Measurements from ENCODE around the gene ANO8. TPM values are rescaled to one million over a fixed set of nuclear protein-coding genes. Genes with fewer than 3 reads are reported as not detected.
A peak's percentile ranks its signal among the peaks of the same experiment; 100 is the strongest.

ANO8 gene
- total RNA-seq, 1 donor from 2014 or later: 34.8 TPM

GRCh38 chr19:17327068-17327653, 7.5 kb downstream of the ANO8 start:
- no peak for TF ChIP-seq CTCF (IDR thresholded peaks at IDR 0.05)
- no peak for DNase-seq (ENCODE audit: low spot score in 2 of 2)
- Histone ChIP-seq H3K27ac (no peak overlapping the region), H3K36me3 (no peaks in the 10 kb centered on the region), H3K4me3 (no peak overlapping the region), H3K27me3 (no peaks in the 10 kb centered on the region), H3K4me1 (peaks cover 13 to 18% of the 10 kb centered on the region in 2 donors), H3K9me3 (no peaks in the 10 kb centered on the region)
- intact Hi-C loops (cut with DNase I): no loop called here

GRCh38 chr19:17326595-17326966, 8.1 kb downstream of the ANO8 start:
- no peaks in the 10 kb centered on the region for H3K27me3 ChIP-seq
- H3K4me3 ChIP-seq: no peak overlapping the region
- peaks cover 13 to 18% of the 10 kb centered on the region in 2 donors for H3K4me1 ChIP-seq
- peaks cover 3 to 4% of the 10 kb centered on the region in 2 donors for H3K36me3 ChIP-seq
- no peak for DNase-seq (ENCODE audit: low spot score in 2 of 2)
- intact Hi-C loops (cut with DNase I): no loop called here
- no peak for TF ChIP-seq CTCF (IDR thresholded peaks at IDR 0.05)
- H3K27ac ChIP-seq: no peak overlapping the region
- H3K9me3 ChIP-seq: no peaks in the 10 kb centered on the region

- Histone ChIP-seq H3K27me3 (no peaks in the 10 kb centered on the region), H3K27ac (peak overlapping the region in 1 of 2 donors; percentile 34), H3K4me1 (peaks cover 13 to 18% of the 10 kb centered on the region in 2 donors), H3K4me3 (no peak overlapping the region), H3K9me3 (no peaks in the 10 kb centered on the region), H3K36me3 (peaks cover 8 to 9% of the 10 kb centered on the region in 2 donors)
- no peak for TF ChIP-seq CTCF (IDR thresholded peaks at IDR 0.05)
- intact Hi-C loops (cut with DNase I): no loop called here
- peak in 1 of 2 donors; percentile 83 for DNase-seq (ENCODE audit: low spot score in 2 of 2)
Observed at GRCh38 chr19:17325881-17326594, 8.6 kb downstream of the ANO8 start.

- Histone ChIP-seq H3K36me3 (peaks cover 17 to 18% of the 10 kb centered on the region in 2 donors), H3K9me3 (no peaks in the 10 kb centered on the region), H3K4me3 (no peak overlapping the region), H3K4me1 (peaks cover 13 to 18% of the 10 kb centered on the region in 2 donors), H3K27ac (no peak overlapping the region), H3K27me3 (no peaks in the 10 kb centered on the region)
- DNase-seq (ENCODE audit: low spot score in 2 of 2): no peak
- no peak for TF ChIP-seq CTCF (IDR thresholded peaks at IDR 0.05)
- intact Hi-C loops (cut with DNase I): no loop called here
Observed at GRCh38 chr19:17325133-17325532, 9.5 kb downstream of the ANO8 start.

- H3K9me3 ChIP-seq: no peaks in the 10 kb centered on the region
- no peak for TF ChIP-seq CTCF (IDR thresholded peaks at IDR 0.05)
- intact Hi-C loops (cut with DNase I): no loop called here
- no peak overlapping the region for H3K4me3 ChIP-seq
- peaks cover 13 to 18% of the 10 kb centered on the region in 2 donors for H3K4me1 ChIP-seq
- H3K27ac ChIP-seq: peak overlapping the region in 1 of 2 donors; percentile 39
- no peak for DNase-seq (ENCODE audit: low spot score in 2 of 2)
- peaks cover 23 to 24% of the 10 kb centered on the region in 2 donors for H3K36me3 ChIP-seq
- no peaks in the 10 kb centered on the region for H3K27me3 ChIP-seq
Observed at GRCh38 chr19:17324357-17325114, 10.1 kb downstream of the ANO8 start.

All from ascending aorta (tissue), 2 donors.